Liver (tissue), 9 donors: ENCODE data around the gene LCP2. TPM values are rescaled to one million over a fixed set of nuclear protein-coding genes. Genes with fewer than 3 reads are reported as not detected.

ENCODE experiments used
- DNase-seq: peaks from one replicate; pipeline ENCODE4 v3.0.0-alpha.2; 2017; ENCODE audit warnings: low spot score
- H3K27ac ChIP-seq, 2 donors: one replicate each; pipeline ENCODE4 v1.7.0; 2013; ENCODE audit warnings: inconsistent platforms in 2 of 2, low read length in 2 of 2, control low read depth in 1 of 2, low read depth in 1 of 2, mild to moderate bottlenecking in 1 of 2
- H3K27me3 ChIP-seq, 4 donors: one replicate each; pipeline versions ENCODE4 v1.6.1 to v1.7.0; 2013; ENCODE audit warnings: low read length in 3 of 4, inconsistent platforms in 1 of 4, mild to moderate bottlenecking in 1 of 4, moderate library complexity in 1 of 4; ENCODE audit not compliant: control insufficient read depth in 4 of 4, insufficient read depth in 4 of 4
- H3K36me3 ChIP-seq, 4 donors: one replicate each; pipeline versions ENCODE4 v1.6.1 to v1.7.0; 2013; ENCODE audit warnings: low read length in 3 of 4, mild to moderate bottlenecking in 3 of 4, low read depth in 1 of 4, moderate library complexity in 1 of 4; ENCODE audit not compliant: control insufficient read depth in 4 of 4, insufficient read depth in 3 of 4
- H3K4me1 ChIP-seq, 4 donors: one replicate each; pipeline versions ENCODE4 v1.6.1 to v1.7.0; 2013; ENCODE audit warnings: low read length in 3 of 4, mild to moderate bottlenecking in 3 of 4, moderate library complexity in 1 of 4; ENCODE audit not compliant: control insufficient read depth in 4 of 4, insufficient read depth in 4 of 4
- H3K4me3 ChIP-seq, 3 donors: one replicate each; pipeline versions ENCODE4 v1.6.1 to v1.7.0; 2013; ENCODE audit warnings: low read length in 3 of 3, control low read depth in 1 of 3, low read depth in 1 of 3, mild to moderate bottlenecking in 1 of 3
- H3K9ac ChIP-seq, 2 donors: one replicate each; pipeline ENCODE4 v1.7.0; 2013; ENCODE audit warnings: low read length in 2 of 2, mild to moderate bottlenecking in 2 of 2, moderate library complexity in 2 of 2, control low read depth in 1 of 2, low read depth in 1 of 2
- H3K9me3 ChIP-seq, 4 donors: one replicate each; pipeline versions ENCODE4 v1.6.1 to v1.7.0; 2013; ENCODE audit warnings: low read length in 3 of 4; ENCODE audit not compliant: control insufficient read depth in 4 of 4
- ATF3 ChIP-seq: IDR thresholded peaks from 2 replicates; pipeline ENCODE4 v1.6.1; 2016; ENCODE audit warnings: antibody characterized with exemption
- CTCF ChIP-seq: fragments of 150-350 bp; IDR thresholded peaks from 2 replicates; pipeline ENCODE4 v1.5.1; 2017; ENCODE audit warnings: improper control_type of control experiment, low read depth, low read length; ENCODE audit not compliant: missing input control
- FOXA1 ChIP-seq: IDR thresholded peaks from 2 replicates; pipeline ENCODE4 v1.6.1; 2016; ENCODE audit warnings: antibody characterized with exemption
- FOXA2 ChIP-seq: IDR thresholded peaks from 2 replicates; pipeline ENCODE4 v1.6.1; 2016; ENCODE audit warnings: antibody characterized with exemption
- GABPA ChIP-seq, 2 donors: IDR thresholded peaks in 1 of 2; conservative IDR thresholded peaks in 1 of 2; 2 replicates each; pipeline ENCODE4 v1.6.1; 2016; ENCODE audit warnings: antibody characterized with exemption in 2 of 2, mild to moderate bottlenecking in 1 of 2, moderate library complexity in 1 of 2
- HNF4A ChIP-seq, 2 donors: conservative IDR thresholded peaks; 2 replicates each; pipeline ENCODE4 v1.6.1; 2016; ENCODE audit warnings: antibody characterized with exemption in 2 of 2, mild to moderate bottlenecking in 2 of 2
- HNF4G ChIP-seq: IDR thresholded peaks from 2 replicates; pipeline ENCODE4 v1.6.1; 2016; ENCODE audit warnings: antibody characterized with exemption
- JUND ChIP-seq, 2 donors: IDR thresholded peaks; 2 replicates each; pipeline ENCODE4 v1.6.1; 2016; ENCODE audit warnings: antibody characterized with exemption in 2 of 2
- MAX ChIP-seq: IDR thresholded peaks from 2 replicates; pipeline ENCODE4 v1.6.1; 2016; ENCODE audit warnings: antibody characterized with exemption
- NR2F2 ChIP-seq: IDR thresholded peaks from 2 replicates; pipeline ENCODE4 v1.6.1; 2016; ENCODE audit warnings: antibody characterized with exemption
- RAD21 ChIP-seq, 2 donors: IDR thresholded peaks; 2 replicates each; pipeline ENCODE4 v1.6.1; 2016; ENCODE audit warnings: antibody characterized with exemption in 2 of 2, mild to moderate bottlenecking in 2 of 2
- REST ChIP-seq: IDR thresholded peaks from 2 replicates; pipeline ENCODE4 v1.6.1; 2016; ENCODE audit warnings: antibody characterized with exemption, mild to moderate bottlenecking
- RXRA ChIP-seq, 2 donors: IDR thresholded peaks; 2 replicates each; pipeline ENCODE4 v1.6.1; 2017 to 2018; ENCODE audit warnings: antibody characterized with exemption in 2 of 2, mild to moderate bottlenecking in 1 of 2
- SP1 ChIP-seq: IDR thresholded peaks from 2 replicates; pipeline ENCODE4 v1.6.1; 2018; ENCODE audit warnings: antibody characterized with exemption, mild to moderate bottlenecking
- TAF1 ChIP-seq: conservative IDR thresholded peaks from 2 replicates; pipeline ENCODE4 v1.6.1; 2016; ENCODE audit warnings: antibody characterized with exemption, mild to moderate bottlenecking
- YY1 ChIP-seq: IDR thresholded peaks from 2 replicates; pipeline ENCODE4 v1.6.1; 2016; ENCODE audit warnings: antibody characterized with exemption, mild to moderate bottlenecking
- WGBS: extraction: QIAGEN DNeasy Blood & Tissue Kit; methylation state at CpG from one replicate; pipeline ENCODE4 v1.1.7; 2013; 5-methylcytosine and 5-hydroxymethylcytosine counted together
- polyA plus RNA-seq, 2 donors: library from polyadenylated mRNA; stranded (reverse) in 1 of 2; unstranded in 1 of 2; fragments of 200-250 nt in 1 of 2; fragments of >200 nt in 1 of 2; fragmentation: Nextera tagmentation in 1 of 2; extraction: Ambion mirVana in 1 of 2; gene quantifications; one replicate each; pipeline versions ENCODE4 v1.2.1 to v1.2.3, GENCODE V29; 2013 to 2015
- total RNA-seq, 2 donors: library from RNA; depleted of rRNA; stranded (reverse); fragments of >200 nt; gene quantifications; one replicate each; pipeline ENCODE4 v1.2.3, GENCODE V29; 2014
- donor health status: healthy.
- donor health status: healthy.
- donor health status: healthy.
- donor health status: healthy.
- donor health status: healthy.

The LCP2 gene
- total and polyA plus RNA-seq, 4 donors: 3.6 to 16.3 (median 6.7) TPM

DNA sequence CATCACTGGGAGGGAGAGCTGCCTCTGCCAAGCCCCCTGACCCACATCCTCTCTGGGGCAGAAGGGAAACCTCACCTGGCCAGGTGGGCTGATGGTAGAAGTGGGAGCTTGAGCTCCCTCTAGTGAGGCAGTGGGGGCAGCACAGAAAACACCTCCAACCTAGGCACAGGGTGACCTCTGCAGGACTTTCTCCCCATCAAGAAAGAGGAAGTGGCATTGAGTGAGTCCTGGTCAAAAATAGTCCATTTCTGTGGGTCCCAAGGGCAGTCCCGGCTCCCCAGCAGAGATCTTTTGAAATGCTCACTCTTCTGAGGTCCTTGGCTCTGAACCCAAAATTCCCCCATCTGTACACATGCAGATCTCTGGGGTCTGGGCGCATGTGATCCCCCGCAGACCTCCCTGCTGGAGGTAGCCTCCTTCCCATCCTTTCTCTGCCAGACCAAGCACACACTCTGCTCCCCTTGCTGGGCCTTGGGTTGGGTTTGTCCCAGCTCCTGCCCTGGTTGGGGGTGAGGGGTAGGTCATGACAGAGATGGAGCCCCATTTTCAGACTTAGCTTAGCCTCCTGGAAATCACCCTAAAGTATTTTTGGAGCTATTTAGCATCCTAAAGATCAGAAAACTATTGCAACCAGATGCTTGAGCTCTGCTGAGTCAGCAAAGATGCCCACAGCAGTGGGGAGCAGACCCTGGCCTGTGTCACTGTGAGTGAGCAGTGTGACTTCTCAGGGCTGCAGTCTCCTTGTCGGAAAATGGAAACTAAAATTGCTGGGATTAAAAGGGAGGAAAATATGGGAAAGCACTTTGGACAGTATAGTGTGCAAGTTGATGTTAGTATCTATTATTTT is 41.6 kb upstream of the LCP2 start (continued):
- TF ChIP-seq CTCF: peak; percentile 33
- TF ChIP-seq ATF3: no peak

GRCh38 chr5:170338291-170338690 is 40.7 kb upstream of the LCP2 start:
- Histone ChIP-seq H3K36me3 (no peaks in the 10 kb centered on the region), H3K4me1 (no peaks in the 10 kb centered on the region), H3K9ac (no peak overlapping the region), H3K27ac (no peak overlapping the region), H3K27me3 (peaks cover 0 to 6% (median 0%) of the 10 kb centered on the region in 4 donors), H3K9me3 (no peaks in the 10 kb centered on the region), H3K4me3 (no peak overlapping the region)
- DNase-seq: no peak
- no peak for TF ChIP-seq RXRA (IDR thresholded peaks at IDR 0.05)
- TF ChIP-seq HNF4G: no peak
- TF ChIP-seq FOXA1: no peak
- no peak for TF ChIP-seq NR2F2
- TF ChIP-seq JUND (IDR thresholded peaks at IDR 0.05): no peak
- TF ChIP-seq SP1: no peak
- no peak for TF ChIP-seq TAF1
- no peak for TF ChIP-seq MAX
- no peak for TF ChIP-seq GABPA (IDR thresholded peaks at IDR 0.05 in 1 of 2, conservative IDR thresholded peaks at IDR 0.05 in 1 of 2)
- TF ChIP-seq YY1: no peak
- no peak for TF ChIP-seq REST
- WGBS: 75% methylated on average over 4 of the region's 4 CpGs

DNA sequence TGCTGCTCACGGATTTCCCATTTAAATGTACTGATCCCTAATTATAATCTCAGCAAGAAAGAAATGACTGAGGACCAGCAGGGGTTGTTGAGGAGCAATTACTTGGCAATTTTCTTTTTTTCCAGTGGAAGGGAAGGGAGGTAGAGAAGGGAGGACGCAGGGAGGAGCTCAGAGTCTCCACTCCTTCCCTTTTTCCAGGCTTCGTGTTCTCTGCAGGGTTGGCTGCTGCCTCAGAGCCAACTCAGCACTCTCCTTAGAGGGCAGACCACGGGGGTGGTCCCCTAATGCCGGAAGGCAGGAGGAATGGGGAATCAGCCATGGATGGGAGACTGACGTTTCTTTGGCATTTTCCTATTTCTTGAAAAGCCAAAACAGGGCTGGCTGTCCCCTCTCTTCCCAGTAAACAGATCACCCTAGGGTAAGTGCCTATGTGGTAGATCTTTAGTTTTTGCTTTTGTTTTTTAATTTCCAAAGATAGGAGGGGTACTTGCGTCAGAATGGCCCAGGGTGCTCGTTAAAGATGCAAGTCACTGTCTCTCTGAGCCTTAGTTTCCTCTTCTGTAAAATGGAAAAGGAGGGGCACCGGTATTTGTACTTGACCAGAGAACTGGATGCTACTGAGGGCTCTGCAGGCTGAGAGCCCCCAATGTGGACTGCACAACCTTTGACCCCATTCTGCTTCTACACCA is 39.6 kb upstream of the LCP2 start:
- 58% methylated on average over 9 of the region's 9 CpGs for WGBS
- Histone ChIP-seq H3K4me3 (no peak overlapping the region), H3K27me3 (peaks cover 0 to 6% (median 0%) of the 10 kb centered on the region in 4 donors), H3K4me1 (no peaks in the 10 kb centered on the region), H3K9ac (no peak overlapping the region), H3K9me3 (no peaks in the 10 kb centered on the region), H3K36me3 (no peaks in the 10 kb centered on the region), H3K27ac (no peak overlapping the region)
- DNase-seq: no peak
- no peak for TF ChIP-seq GABPA (IDR thresholded peaks at IDR 0.05 in 1 of 2, conservative IDR thresholded peaks at IDR 0.05 in 1 of 2)
- no peak for TF ChIP-seq JUND (IDR thresholded peaks at IDR 0.05)
- TF ChIP-seq FOXA1: no peak
- TF ChIP-seq REST: no peak
- TF ChIP-seq HNF4A (conservative IDR thresholded peaks at IDR 0.05): no peak
- TF ChIP-seq SP1: no peak
- TF ChIP-seq TAF1: no peak
- TF ChIP-seq CTCF: no peak
- TF ChIP-seq NR2F2: no peak
- TF ChIP-seq FOXA2: no peak
- TF ChIP-seq RAD21 (IDR thresholded peaks at IDR 0.05): no peak
